OCI-M1 (cell line): ENCODE measurements around the gene STAP2.

Experiments used
- DNase-seq: peaks from one replicate; lab custom pipeline; 2025; lab: John Stamatoyannopoulos, UW

Gene STAP2, protein sequence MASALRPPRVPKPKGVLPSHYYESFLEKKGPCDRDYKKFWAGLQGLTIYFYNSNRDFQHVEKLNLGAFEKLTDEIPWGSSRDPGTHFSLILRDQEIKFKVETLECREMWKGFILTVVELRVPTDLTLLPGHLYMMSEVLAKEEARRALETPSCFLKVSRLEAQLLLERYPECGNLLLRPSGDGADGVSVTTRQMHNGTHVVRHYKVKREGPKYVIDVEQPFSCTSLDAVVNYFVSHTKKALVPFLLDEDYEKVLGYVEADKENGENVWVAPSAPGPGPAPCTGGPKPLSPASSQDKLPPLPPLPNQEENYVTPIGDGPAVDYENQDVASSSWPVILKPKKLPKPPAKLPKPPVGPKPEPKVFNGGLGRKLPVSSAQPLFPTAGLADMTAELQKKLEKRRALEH

DNA sequence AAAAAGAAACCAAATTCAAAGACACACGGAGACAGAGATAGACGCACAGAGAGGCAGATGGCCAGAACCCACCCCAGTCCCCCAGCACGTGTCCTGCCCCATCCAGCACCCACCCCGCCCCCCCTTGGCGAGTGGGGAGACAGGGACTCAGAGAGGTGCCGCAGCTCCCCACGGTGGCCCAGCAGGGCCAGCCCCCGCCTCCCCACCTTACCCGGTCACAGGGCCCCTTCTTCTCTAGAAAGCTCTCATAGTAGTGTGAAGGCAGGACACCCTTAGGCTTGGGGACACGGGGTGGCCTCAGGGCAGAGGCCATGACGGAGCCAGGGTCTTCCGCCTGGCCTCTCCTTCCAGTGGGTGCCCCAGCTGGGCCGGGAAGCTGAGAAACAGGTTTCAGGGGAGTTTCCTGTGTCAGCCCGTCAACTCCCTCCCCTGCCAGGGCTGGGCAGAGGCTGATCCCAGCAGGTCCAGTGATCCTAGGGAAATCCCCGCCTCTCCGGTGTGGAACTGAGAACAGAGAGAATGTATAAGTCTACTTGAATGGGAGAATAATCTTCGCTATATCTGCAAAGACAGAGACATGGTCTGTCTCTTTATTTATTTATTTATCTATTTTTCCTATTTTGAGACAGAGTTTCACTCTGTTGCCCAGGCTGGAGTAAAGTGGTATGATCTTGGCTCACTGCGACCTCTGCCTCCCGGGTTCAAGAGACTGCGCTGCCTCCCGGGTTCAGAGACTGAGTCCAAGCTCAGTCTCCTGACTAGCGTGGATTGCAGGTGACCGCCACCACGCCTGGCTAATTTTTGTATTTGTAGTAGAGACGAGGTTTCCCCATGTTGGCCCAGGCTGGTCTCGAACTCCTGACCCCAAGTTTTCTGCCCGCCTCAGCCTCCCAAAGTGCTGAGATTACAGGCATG lies at the start of gene STAP2:
Gene STAP2 (minus strand): TSS at position 387 of the 915 bp plus-strand sequence. CDS start 74 bp downstream, at position 313.
- DNase-seq, result no peak

DNA sequence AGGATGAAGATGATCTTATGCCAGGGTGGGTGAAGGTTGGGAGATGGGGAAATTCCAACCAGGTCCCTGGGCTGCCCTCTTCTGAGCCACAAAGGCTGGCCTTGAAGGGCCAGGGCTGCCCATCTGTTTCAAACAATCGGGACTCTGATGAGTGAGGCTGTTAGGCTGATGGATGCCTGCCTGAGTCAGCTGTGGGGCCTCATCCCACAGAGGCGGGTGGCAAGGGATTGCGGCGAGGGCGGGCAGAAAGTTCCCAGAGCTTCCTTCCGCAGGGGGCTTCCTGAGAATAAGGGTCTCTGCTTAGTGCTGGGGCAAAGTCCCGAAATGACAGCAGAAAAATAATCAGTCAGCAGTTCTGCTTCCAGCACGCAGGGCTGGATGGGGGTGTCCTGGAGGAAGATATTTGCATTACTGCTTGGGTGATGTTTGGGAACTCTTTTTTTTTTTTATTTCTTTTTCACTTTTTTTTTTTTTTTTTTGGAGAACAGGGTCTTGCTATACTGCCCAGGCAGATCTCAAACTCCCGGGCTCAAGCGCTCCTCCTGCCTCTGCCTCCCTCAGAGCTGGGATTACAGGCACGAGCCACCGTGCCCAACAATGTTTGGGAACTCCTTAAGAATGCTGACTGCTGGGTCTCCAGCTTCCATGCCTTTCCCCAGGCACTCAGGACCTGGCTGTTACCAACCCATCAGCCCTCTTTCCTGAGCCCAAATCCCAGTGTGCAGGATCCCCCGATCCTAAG lies 47.6 kb upstream of the STAP2 start:
- DNase-seq, result no peak

DNA sequence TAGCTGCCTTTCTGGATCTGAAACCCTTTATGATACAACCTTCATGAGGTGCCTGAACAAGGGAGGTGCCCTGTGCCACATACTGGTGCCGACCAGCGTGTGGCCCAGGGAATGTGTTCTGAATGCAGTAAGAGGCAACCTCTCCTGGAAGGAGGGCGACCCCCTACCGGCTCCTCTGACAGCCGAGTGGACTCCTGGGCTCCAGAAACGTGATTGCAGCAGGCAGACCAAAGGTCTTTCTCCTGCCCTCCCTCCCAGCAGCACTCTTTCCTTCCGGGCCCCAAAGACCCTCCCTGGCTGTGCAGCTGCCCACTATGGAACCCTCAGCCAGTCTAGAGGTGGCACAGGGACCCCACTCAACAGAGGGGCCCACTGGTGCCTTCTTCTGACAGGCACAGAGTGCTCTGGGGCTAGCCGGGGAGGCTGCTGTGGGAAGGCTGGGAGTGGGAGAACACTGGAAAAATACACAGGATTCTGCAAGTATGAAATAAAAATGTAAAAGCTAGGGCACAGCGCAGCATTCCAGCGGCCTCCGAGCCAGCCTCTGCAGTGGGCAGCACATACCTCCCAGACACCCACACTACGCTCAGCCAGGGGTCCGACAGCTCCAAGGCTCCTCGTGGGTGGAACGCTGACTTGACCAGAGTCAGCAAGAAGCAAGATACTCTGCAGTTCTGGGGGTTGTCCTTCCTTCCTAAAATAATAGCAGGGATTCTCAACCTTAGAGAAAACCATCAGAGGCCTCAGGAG lies 46.8 kb upstream of the STAP2 start:
- no peak for DNase-seq

DNA sequence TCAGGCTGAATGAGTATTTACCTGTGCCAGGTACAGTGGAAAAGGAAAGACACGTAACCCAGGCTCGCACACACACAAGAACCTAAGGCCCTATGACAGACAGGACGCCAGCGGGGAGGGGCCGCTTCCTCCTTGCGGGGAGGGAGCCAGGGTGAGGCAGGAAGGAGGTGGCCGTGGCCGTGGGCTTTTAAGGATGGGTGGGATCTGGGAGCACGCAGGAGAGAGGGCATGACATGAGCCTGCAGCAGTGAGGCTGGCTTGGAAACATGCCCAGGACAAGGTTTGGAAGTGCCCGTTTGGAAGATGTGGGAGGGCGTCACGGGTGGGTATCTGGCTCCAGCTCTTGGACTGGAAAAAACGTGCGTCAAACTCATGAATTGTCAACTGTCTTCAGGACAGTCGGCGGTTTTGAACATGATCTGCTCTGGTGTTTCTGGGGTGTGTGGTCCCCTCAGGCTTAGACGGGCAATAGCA lies 41.7 kb upstream of the STAP2 start:
- DNase-seq, result no peak

DNA sequence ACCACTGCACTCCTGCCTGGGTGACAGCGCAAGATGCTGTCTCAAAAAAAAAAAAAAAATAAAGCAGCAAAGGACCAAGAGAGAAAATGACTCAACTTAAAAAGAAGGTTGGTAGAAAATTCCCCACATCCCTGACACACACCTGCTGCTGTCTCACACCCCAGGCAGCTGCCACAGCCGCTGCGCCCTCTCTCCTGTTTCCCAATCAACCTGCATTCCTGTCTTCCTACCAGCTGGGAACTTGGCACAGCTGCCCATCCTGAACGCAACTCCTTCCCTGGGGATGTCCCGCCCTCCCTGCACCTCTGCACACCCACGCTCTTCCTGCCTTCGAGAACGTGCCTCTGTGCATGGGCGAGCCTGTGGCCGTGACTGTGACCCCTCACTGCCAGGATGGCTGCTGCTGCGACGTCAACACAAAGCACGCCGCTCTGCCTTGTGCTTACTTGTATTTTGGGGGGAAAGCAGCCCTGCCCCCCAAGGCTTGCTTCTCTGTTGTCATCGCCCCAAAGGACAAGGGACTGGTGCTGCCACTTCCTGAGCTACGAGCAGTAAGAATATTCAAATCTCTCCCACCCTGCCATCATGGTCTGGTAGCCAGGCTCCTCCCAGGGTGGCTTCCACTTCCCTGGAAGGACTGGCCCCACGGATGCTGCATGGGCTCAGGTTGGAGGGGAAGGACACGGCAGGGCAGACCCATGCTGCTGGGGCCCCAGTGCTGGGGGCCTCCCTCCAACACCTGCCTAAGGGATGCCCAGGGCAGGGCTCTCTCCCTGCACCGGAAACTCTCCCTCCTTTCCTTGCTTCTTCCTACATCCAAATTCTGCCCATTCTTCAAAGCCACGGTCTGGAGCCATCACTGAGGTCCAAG lies 41.0 kb upstream of the STAP2 start:
- DNase-seq, result no peak

DNA sequence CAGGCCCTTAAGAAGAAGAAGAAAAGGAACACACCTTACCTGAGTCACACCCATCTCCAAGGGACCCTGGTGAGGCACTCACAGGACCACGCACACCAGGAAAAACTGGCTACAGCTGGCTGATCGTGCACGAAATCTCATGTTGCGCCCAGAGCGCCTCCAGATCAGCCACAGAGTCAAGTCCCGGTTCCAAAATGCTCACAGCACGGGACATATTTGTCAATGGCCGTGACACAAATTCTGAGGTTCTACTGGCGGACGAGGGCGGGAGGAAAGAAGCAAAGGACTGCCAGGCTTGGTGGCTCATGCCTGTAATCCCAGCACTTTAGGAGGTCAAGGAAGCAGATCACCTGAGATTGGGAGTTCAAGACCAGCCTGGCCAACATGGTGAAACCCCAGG lies 40.3 kb upstream of the STAP2 start:
- no peak for DNase-seq

DNA sequence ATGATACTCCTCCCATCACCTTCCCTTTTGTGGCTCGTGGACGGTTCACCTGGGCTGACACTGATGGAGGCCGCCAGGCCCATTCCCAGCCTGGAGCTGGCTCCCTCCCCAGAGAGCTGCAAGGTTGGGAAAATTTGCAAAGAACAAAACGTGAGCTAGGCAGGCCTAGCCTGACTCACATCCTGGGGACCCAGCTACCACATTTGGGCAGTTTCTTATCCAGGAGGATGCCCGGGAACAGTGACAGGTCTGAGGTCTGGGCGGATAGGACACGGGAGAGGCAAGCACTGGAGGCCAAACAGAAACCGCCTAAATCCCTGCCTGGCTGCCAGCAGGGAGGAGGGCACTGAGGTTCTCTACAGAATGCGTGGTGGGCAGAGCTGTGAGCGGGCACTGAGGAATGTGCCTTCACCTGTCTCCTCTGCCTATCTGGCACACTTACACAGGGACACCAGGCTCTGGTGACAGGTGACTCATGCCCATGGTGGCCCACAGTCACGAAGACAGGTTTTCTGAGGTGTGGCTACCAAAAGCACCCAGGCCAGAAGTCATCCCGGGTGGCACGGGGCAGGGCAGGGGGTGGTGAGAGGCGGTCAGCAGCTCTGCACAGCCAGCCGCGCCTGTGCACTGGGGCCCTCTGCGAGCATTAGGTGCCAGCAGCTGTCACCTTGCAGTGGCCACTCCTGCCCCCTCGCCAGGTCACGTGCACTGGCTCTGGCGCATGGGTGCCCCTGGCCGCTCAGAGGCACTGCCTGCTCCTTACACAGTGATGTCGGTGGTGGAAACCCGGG lies 38.6 kb upstream of the STAP2 start:
- DNase-seq, result no peak

DNA sequence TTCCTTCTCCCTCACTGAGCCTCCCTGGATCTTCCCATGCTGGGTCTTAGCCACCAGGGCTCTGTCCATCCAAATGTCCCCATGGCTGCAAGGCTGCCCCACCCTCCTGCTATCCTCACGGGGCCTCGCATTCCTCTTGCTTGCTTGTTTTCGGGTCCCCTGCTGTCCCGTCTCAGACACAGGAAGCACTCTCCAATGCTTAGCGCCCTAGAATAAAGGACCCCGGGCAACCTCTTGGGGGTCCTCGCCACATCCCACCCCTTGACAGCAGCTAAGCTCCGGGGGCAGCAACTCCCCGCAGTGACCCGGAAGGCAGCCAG lies 38.0 kb upstream of the STAP2 start:
- no peak for DNase-seq

DNA sequence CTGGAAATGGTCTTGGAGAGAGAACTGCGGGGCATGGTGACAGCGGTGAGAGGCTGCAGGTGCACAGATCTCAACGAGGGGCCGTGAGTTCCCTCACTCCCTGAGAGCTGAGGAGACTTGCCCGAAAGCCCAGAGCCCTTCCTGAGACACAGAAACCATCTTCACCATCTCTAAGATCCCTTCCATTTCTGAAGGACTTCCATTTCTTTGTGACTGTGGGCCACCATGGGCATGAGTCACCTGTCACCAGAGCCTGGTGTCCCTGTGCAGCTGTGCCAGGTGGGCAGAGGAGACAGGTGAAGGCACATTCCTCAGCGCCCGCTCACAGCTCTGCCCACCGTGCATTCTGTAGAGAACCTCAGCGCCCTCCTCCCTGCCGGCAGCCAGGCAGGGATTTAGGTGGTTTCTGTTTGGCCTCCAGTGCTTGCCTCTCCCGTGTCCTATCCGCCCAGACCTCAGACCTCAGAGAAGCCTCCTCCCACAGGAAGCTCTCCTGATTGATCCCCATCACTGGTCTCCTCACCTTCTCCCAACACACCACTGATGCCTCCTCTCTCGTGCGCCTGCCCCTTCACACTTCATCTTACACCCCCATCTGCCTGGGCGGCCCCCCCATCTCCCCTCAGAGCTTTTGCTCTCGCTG lies 37.5 kb upstream of the STAP2 start:
- peak; percentile 55 for DNase-seq

DNA sequence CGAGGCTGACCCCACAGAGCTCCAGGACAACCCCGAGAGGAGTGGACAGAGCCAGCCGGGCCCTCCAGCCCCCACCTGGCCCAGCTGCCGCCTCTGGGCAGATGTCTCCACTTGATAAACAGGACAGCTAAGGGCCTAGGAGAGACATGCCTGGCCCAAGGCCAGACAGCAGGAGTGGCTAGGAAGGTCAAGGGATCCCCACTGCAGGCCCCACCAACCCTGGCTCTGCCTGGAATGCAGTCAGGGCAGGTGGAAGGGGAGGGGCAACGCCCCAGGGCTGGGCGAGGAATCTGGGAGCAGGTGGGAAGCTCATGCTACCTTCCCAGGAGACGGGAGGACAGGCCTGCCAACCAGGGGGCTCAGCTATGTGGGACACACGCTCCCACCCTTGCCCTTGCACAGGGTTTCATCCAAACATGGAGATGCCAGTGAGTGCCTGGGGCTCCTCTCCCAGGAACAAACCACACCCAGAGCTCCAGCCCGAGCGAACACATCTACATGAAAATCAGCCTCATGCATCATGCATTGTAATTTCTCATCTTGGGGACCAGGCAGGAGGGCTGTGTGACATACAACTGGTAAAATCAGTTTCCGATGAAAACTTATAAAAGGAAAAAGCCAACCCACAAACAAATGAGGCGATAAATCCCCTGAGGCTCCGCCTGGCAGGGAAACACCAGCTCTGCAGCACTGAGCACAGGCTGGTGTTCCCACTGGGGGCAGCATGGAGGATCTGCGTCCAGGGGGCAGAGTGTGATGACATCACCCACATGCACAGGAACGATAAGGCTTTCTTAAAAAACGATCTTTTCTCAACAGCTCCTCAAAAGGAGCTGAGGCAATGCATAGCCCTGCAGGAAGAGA lies 36.8 kb upstream of the STAP2 start:
- peak; percentile 94 for DNase-seq

DNA sequence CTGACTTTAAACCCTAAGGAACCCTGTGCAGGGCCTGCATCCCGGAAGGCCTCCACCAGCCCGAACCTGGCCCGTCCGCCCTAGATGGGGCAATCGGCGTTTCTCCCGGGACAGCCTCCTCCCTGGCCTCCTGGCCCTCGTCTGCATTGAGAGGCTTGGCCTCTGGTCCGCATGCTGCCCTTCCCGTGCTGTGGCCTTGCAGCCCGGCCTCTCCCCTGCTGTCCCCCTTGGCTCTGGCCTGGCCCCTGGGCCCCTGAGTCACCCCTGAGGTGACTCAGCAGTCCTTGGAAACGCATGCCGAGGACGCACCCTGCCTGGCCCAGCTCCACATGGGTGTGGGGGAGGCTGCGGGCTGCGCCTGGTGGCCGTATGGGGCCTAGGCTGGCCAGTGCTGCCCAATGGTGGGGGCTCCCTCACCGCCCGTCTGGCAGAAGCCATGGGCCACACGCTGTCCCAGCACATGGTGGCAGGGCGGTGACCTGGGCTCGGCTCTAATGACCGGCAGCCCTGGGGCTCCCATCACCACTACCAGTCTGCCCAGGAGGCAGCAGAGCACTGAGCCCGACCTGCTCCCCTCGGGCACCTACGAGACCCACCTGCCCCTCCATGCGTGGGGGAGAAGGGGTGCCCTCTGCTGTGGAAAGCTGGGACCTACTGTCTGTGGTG lies 36.0 kb upstream of the STAP2 start:
- peak; percentile 92 for DNase-seq

DNA sequence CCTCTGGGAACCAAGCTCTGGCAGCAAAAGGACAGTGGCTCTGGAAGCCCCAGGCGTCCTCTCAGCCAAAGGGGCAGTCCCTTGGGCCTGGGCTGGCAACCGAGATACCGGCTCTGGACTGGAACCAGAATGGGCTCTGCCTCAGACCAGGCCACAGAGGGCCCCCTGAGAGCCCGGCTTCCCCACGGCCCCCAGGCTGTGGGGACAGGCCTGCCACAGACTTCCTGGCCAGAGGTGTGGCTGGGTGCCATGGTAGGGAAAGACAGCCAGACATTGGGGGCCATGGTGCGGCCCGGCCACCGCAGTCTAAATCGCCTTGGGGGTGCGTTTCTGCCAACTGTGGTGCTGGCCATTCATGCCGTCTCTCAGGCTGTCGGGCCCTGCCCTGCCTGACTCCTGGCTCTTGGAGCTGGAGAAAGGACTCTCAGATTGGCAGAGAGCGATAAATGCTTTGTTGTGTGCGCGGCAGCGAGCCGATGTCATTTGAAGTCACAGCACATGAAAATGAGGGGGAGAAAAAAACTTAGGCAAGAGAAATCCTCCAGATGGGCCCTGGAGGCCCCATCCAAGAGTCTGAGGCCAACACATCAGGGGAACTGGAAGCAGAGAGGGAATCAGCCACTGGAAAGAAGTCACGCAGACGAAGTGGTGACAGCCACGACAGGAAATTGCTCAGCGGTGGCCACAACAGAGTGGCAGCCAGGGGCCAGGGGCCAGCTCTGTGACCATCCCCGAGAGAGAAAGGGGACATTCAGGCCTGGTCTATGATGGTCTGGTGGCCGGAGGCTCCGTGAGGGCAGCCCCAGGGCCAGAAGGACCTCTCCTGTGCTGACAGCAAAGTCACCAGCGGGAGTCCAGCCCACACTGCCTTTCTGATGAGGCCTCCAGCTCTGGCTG lies 35.2 kb upstream of the STAP2 start:
- DNase-seq, result no peak

DNA sequence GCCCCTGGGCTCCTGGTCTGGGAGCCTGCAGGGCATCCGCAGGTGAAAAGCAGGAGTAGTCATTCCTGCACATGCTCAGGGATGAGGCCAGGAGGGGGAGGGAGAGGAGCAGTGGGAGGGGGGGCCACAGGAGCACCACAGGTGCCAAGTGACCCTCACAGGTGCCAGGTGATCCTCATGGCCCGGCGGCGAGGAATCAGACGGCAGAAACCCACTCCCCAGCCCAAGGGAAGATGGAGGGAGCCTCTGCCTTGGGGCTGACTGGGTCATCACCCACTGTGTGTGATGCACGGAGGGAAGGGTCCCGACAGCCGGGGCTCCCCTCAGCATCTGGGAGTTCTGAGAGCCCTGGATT lies 34.4 kb upstream of the STAP2 start:
- DNase-seq, result no peak

DNA sequence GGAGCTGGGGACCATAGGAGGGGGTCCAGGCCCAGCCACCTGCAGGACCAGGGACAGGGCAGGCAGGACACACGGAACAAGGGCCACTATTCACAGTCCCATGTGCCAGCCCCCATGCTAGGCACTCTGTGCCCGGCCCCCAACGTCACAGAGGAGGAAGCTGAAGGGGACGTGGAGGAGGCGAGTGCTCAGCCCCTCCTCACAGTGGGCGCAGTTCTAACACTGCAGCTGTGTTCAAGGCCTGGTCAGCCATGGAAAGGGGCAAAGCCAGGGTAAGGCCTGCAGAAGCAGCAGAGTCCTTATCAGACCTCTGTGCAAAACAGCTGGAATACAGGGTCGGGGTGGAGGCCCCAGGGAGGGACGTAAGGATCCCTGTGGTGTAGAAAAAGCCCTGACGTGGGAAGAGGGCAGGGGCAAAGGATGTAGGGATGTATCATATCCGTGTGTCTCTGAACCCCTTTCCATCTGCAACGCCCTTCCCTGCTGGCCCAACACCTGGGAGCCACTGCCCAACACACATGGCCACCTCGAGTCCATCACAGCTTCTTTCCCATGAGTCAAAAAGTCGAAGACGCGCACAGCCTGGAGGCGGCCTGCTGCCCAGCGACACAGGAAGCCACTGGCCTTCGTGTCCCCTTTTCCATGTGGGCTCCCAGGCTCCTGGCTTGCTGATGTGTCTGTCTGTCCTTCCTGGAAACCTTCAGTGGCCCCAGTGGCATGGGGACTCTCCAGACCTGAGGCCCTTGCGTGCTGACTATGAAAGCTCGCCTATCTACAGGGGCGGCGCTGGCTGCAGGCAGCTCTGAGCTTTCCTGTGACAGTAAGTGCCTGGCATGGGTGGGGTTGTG lies 33.8 kb upstream of the STAP2 start:
- DNase-seq, result no peak

DNA sequence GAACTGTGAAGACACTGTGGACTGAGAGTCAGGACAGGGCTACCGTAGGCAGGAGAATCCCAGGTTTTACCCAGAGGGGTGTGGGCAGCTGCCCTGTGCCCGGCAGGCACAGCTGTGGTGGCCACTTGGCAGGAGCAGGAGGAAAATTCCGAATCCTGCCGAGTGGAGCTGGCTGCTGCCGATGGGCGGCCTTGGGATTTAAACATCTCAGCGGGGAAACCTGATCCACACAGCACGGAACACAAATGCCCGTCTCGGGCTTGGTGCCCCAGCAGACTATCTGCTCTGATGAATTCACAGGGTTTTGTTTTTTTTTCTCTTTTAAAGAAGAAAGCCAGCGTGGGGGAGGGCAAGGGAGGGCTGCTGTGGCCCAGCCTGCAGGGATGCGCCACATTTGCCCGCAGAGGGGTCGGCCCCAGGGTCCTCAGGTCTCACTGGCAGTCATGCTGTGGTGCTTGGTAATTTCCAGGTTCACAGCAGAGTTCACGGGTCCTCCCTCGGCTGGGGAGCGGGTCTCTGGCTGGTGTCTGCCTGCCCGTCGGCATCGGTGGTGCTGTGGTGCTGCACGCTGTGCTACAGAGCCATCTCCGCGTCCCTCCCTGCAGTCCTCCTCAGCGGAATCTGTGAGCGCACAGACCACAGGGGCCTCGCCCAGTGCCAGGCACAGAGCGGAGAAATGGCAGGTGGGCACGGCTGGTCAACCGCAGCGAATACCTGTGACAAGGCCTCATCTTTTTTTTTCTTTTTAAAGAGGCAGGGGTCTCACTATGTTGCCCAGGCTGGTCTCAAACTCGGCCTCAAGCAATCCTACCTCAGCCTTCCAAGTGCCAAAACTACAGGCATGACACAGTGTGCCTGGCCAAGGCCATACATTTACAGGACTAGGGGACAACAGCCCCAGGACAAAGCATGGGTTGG lies 32.9 kb upstream of the STAP2 start:
- no peak for DNase-seq
